ENCODE data around the gene AXIN1.

GRCh38 chr16:249431-249830 is 103.1 kb downstream of the AXIN1 start:
- TF ChIP-seq REST (IDR thresholded peaks at IDR 0.05; ENCODE audit: insufficient read depth in 1 of 2, low read depth in 2 of 2, low read length in 2 of 2), result no peak
- TF ChIP-seq POLR2AphosphoS5 (IDR thresholded peaks at IDR 0.05; ENCODE audit: low read depth, low read length), result no peak

Measured in PFSK-1 (cell line).